GM18909 (cell line): ENCODE data around the gene ADARB2.

Source experiments
- ATAC-seq: cut with Tn5 transposase; IDR thresholded peaks from one replicate; pipeline ENCODE4 v1.9.1; 2021; ENCODE audit warnings: mild to moderate bottlenecking; ENCODE audit not compliant: unreplicated experiment, poor library complexity

The ADARB2 gene

DNA sequence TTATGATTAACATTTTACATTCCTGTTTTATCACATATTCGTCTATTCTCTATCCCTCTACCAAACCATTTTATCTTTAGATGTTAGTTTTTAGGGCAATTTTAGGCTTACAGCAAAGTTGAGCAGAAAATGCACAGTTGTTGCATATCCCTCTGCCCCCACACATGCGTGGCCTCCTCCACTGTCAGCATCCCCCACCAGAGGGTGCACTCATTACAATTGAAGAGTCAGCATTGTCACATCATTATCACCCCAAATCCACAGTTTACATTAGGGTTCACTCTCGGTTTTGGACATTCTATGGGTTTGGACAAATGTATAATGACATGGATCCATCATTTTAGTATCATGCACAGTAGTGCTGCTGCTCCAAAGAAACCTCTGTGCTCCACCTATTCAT, 594.7 kb downstream of the ADARB2 start:
- no peak for ATAC-seq

DNA sequence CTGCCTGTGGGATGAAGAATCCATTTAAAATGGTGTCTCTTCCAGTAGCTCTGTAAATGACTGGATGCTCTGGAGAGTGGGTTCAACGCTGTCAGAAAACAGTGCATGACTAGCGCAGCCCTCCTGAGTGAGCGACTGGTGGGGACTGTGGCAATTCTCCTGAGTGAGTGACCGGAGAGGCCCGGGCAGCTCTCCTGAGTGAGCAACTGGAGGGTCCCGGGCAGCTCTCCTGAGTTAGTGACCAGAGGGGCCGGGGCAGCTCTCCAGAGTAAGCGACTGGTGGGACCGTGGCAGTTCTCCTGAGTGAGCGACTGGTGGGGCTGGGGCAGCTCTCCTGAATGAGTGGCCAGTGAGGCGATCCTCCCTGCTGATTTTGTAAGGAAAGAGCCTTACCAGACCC, 595.6 kb downstream of the ADARB2 start:
- no peak for ATAC-seq

GRCh38 chr10:1141261-1141660, 596.1 kb downstream of the ADARB2 start:
- no peak for ATAC-seq

- no peak for ATAC-seq
Observed at GRCh38 chr10:1138529-1138928, 598.8 kb downstream of the ADARB2 start.

DNA sequence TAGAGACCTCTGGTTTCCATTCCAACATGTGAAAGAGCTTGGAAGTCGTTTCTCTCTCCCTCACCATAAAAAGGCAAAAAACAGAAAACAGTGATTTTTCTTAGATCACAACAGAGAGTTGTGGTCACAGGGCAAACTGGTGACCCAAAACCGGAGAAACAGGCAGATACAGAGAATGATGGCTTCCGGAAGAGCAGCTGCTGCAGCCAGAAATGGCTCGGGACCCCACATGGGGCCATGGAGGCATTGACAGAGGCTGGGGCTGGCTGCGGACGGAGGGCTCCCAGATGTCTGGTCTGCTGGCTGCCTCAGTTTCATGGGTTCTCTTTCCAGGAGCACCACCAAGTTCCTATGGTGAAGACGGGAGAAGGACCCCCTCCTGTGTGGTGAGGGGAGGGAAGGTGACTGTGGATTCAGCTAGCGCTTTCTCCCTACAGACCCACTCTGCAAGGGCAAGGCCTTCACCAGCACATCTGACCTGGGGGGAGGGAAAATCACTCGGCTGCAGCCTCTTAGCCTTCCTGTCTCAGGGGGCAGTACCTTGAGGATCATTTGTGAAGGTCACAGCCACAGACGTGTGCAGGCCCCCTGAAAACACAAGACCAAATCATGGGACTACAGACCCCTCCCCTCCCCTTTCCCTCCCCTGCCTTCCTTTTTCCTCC, 599.7 kb downstream of the ADARB2 start:
- ATAC-seq: no peak

- ATAC-seq: no peak
Observed at GRCh38 chr10:1136268-1136667, 601.1 kb downstream of the ADARB2 start.

GRCh38 chr10:1134156-1134555, 603.2 kb downstream of the ADARB2 start:
- no peak for ATAC-seq

- no peak for ATAC-seq
Observed at GRCh38 chr10:1133495-1134045, 603.8 kb downstream of the ADARB2 start.

- no peak for ATAC-seq
Observed at GRCh38 chr10:1132584-1132983, 604.7 kb downstream of the ADARB2 start.

- ATAC-seq: no peak
Observed at GRCh38 chr10:1130995-1131790, 606.1 kb downstream of the ADARB2 start.

GRCh38 chr10:1130226-1130625, 607.1 kb downstream of the ADARB2 start:
- no peak for ATAC-seq

DNA sequence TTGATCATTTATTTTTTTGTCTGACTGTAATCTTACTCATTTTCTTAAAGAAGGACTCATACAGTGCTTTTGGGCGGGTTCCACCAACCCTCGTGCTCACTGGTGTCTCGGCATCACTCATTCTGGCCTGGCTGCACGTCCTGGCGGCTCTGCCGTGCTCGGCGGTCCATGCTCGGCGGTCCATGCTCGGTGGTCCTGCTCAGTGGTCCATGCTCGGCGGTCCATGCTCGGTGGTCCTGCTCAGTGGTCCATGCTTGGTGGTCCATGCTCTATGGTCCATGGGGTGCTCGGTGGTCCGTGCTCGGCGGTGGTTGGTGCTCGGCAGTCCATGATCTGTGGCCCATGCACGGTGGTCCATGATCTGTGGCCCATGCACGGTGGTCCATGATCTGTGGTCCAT, 608.7 kb downstream of the ADARB2 start:
- no peak for ATAC-seq

GRCh38 chr10:1128115-1128514, 609.2 kb downstream of the ADARB2 start:
- ATAC-seq: no peak

DNA sequence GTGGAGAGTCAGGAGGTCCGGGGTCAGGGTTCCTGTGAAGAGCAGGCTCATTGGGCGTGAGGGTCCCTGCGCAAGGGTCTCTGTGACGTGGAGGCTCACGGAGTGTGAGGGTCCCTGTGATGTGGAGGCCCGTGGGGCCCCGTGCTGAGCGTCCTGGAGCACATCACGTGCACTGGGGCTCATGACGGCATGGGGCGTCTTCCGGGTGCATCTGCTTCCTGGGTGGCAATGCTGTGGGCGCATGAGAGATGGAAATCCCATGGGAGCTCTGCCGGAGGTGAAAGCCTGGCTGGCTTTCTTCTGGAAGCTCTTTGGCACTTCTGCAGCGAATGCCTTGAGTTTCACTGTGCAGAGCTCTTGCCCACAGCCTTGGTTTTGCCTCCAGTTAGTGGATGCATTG, 609.7 kb downstream of the ADARB2 start:
- no peak for ATAC-seq
